ENCODE results near the gene SRRM5. TPM values are rescaled to one million over a fixed set of nuclear protein-coding genes. Genes with fewer than 3 reads are reported as not detected.

SRRM5 gene
- total and polyA plus RNA-seq, 4 donors = 0.07 to 0.09 (median 0.09) TPM

DNA sequence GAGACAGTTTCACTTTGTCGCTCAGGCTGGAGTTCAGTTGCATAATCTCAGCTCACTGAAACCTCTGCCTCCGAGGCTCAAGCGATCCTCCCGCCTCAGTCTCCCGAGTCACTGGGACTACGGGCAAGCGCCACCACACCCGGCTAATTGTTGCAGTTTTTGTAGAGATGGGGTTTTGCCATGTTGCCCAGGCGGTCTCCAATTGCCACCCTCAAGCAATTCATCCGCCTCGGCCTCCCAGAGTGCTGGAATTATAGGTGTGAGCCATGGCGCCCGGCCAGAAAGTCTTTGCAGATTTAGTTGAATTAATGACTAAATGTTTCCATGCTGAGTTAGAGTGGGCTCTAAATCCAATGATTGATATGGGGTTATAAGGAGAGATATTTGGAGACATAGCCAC, 32.3 kb downstream of the SRRM5 start:
- no peak for DNase-seq (ENCODE audit: low spot score)
- Histone ChIP-seq H3K4me1 (ENCODE audit: control insufficient read depth in 4 of 4, insufficient read depth in 4 of 4, low read length in 3 of 4) (peaks cover 4 to 8% (median 7%) of the 10 kb centered on the region in 4 donors), H3K9me3 (ENCODE audit: control insufficient read depth in 4 of 4, low read length in 3 of 4) (peaks cover 0 to 4% (median 0%) of the 10 kb centered on the region in 4 donors), H3K9ac (ENCODE audit: low read depth in 1 of 2, low read length in 2 of 2) (no peak overlapping the region), H3K27ac (ENCODE audit: low read depth in 1 of 2, low read length in 2 of 2) (no peak overlapping the region), H3K36me3 (ENCODE audit: control insufficient read depth in 4 of 4, insufficient read depth in 3 of 4, low read depth in 1 of 4, low read length in 3 of 4) (peaks cover 0 to 3% (median 0%) of the 10 kb centered on the region in 4 donors), H3K4me3 (ENCODE audit: low read depth in 1 of 3, low read length in 3 of 3) (no peak overlapping the region), H3K27me3 (ENCODE audit: control insufficient read depth in 4 of 4, insufficient read depth in 4 of 4, low read length in 3 of 4) (no peaks in the 10 kb centered on the region)
- 81% methylated on average over 13 of the region's 13 CpGs for WGBS
- TF ChIP-seq NR2F2 (IDR thresholded peaks at IDR 0.05) = no peak
- TF ChIP-seq, protein P1, sequence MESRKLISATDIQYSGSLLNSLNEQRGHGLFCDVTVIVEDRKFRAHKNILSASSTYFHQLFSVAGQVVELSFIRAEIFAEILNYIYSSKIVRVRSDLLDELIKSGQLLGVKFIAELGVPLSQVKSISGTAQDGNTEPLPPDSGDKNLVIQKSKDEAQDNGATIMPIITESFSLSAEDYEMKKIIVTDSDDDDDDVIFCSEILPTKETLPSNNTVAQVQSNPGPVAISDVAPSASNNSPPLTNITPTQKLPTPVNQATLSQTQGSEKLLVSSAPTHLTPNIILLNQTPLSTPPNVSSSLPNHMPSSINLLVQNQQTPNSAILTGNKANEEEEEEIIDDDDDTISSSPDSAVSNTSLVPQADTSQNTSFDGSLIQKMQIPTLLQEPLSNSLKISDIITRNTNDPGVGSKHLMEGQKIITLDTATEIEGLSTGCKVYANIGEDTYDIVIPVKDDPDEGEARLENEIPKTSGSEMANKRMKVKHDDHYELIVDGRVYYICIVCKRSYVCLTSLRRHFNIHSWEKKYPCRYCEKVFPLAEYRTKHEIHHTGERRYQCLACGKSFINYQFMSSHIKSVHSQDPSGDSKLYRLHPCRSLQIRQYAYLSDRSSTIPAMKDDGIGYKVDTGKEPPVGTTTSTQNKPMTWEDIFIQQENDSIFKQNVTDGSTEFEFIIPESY (IDR thresholded peaks at IDR 0.05) = no peak
- no peak for TF ChIP-seq MAX (IDR thresholded peaks at IDR 0.05)
- no peak for TF ChIP-seq GABPA (IDR thresholded peaks at IDR 0.05 in 1 of 2, conservative IDR thresholded peaks at IDR 0.05 in 1 of 2)
- TF ChIP-seq HNF4G (IDR thresholded peaks at IDR 0.05) = no peak
- no peak for TF ChIP-seq JUND (IDR thresholded peaks at IDR 0.05)
- TF ChIP-seq, protein P2, sequence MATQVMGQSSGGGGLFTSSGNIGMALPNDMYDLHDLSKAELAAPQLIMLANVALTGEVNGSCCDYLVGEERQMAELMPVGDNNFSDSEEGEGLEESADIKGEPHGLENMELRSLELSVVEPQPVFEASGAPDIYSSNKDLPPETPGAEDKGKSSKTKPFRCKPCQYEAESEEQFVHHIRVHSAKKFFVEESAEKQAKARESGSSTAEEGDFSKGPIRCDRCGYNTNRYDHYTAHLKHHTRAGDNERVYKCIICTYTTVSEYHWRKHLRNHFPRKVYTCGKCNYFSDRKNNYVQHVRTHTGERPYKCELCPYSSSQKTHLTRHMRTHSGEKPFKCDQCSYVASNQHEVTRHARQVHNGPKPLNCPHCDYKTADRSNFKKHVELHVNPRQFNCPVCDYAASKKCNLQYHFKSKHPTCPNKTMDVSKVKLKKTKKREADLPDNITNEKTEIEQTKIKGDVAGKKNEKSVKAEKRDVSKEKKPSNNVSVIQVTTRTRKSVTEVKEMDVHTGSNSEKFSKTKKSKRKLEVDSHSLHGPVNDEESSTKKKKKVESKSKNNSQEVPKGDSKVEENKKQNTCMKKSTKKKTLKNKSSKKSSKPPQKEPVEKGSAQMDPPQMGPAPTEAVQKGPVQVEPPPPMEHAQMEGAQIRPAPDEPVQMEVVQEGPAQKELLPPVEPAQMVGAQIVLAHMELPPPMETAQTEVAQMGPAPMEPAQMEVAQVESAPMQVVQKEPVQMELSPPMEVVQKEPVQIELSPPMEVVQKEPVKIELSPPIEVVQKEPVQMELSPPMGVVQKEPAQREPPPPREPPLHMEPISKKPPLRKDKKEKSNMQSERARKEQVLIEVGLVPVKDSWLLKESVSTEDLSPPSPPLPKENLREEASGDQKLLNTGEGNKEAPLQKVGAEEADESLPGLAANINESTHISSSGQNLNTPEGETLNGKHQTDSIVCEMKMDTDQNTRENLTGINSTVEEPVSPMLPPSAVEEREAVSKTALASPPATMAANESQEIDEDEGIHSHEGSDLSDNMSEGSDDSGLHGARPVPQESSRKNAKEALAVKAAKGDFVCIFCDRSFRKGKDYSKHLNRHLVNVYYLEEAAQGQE (IDR thresholded peaks at IDR 0.05) = no peak
- no peak for TF ChIP-seq YY1 (IDR thresholded peaks at IDR 0.05)
- TF ChIP-seq SP1 (IDR thresholded peaks at IDR 0.05) = no peak
- TF ChIP-seq ATF3 (IDR thresholded peaks at IDR 0.05) = no peak
- TF ChIP-seq FOXA2 (IDR thresholded peaks at IDR 0.05) = no peak
- TF ChIP-seq RAD21 (IDR thresholded peaks at IDR 0.05) = no peak
- TF ChIP-seq TAF1 (conservative IDR thresholded peaks at IDR 0.05) = no peak
- TF ChIP-seq EGR1 (IDR thresholded peaks at IDR 0.05; ENCODE audit: low read depth in 2 of 2) = no peak
- TF ChIP-seq CTCF (IDR thresholded peaks at IDR 0.05; ENCODE audit: low read depth, low read length, missing input control) = no peak
- TF ChIP-seq HNF4A (conservative IDR thresholded peaks at IDR 0.05) = no peak
- TF ChIP-seq RXRA (IDR thresholded peaks at IDR 0.05) = no peak

All from liver (tissue), 9 donors.